ENCODE data around the gene PLA2G2C.

- TF ChIP-seq HNF4A (conservative IDR thresholded peaks at IDR 0.05) (no peak), YY1 (IDR thresholded peaks at IDR 0.05) (no peak), HNF4G (IDR thresholded peaks at IDR 0.05) (no peak), MAX (IDR thresholded peaks at IDR 0.05) (no peak), EGR1 (IDR thresholded peaks at IDR 0.05; ENCODE audit: low read depth in 2 of 2) (no peak), REST (IDR thresholded peaks at IDR 0.05) (no peak), JUND (IDR thresholded peaks at IDR 0.05) (no peak), RAD21 (IDR thresholded peaks at IDR 0.05) (no peak), RXRA (IDR thresholded peaks at IDR 0.05) (no peak)
- TF ChIP-seq, protein P1, sequence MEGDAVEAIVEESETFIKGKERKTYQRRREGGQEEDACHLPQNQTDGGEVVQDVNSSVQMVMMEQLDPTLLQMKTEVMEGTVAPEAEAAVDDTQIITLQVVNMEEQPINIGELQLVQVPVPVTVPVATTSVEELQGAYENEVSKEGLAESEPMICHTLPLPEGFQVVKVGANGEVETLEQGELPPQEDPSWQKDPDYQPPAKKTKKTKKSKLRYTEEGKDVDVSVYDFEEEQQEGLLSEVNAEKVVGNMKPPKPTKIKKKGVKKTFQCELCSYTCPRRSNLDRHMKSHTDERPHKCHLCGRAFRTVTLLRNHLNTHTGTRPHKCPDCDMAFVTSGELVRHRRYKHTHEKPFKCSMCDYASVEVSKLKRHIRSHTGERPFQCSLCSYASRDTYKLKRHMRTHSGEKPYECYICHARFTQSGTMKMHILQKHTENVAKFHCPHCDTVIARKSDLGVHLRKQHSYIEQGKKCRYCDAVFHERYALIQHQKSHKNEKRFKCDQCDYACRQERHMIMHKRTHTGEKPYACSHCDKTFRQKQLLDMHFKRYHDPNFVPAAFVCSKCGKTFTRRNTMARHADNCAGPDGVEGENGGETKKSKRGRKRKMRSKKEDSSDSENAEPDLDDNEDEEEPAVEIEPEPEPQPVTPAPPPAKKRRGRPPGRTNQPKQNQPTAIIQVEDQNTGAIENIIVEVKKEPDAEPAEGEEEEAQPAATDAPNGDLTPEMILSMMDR (IDR thresholded peaks at IDR 0.05; ENCODE audit: low read depth, low read length, missing input control), result no peak
- TF ChIP-seq, protein P2, sequence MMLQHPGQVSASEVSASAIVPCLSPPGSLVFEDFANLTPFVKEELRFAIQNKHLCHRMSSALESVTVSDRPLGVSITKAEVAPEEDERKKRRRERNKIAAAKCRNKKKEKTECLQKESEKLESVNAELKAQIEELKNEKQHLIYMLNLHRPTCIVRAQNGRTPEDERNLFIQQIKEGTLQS (IDR thresholded peaks at IDR 0.05), result no peak
- TF ChIP-seq, protein P3, sequence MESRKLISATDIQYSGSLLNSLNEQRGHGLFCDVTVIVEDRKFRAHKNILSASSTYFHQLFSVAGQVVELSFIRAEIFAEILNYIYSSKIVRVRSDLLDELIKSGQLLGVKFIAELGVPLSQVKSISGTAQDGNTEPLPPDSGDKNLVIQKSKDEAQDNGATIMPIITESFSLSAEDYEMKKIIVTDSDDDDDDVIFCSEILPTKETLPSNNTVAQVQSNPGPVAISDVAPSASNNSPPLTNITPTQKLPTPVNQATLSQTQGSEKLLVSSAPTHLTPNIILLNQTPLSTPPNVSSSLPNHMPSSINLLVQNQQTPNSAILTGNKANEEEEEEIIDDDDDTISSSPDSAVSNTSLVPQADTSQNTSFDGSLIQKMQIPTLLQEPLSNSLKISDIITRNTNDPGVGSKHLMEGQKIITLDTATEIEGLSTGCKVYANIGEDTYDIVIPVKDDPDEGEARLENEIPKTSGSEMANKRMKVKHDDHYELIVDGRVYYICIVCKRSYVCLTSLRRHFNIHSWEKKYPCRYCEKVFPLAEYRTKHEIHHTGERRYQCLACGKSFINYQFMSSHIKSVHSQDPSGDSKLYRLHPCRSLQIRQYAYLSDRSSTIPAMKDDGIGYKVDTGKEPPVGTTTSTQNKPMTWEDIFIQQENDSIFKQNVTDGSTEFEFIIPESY (IDR thresholded peaks at IDR 0.05), result no peak
Measured at GRCh38 chr1:20160034-20160433, 26.3 kb downstream of the PLA2G2C start.
